Astrocyte (in vitro differentiated cells and primary cell): ENCODE results near the gene SLC6A4.

Source experiments
- CTCF ChIP-seq: IDR thresholded peaks from 2 replicates; pipeline ENCODE4 v1.5.1; 2011; ENCODE audit warnings: low read depth, mild to moderate bottlenecking, inconsistent platforms, low read length, moderate library complexity; ENCODE audit not compliant: insufficient read depth
- EZH2 ChIP-seq: IDR thresholded peaks from 2 replicates; pipeline ENCODE4 v1.6.1; 2012; ENCODE audit warnings: mild to moderate bottlenecking, low read length, inconsistent platforms; ENCODE audit not compliant: insufficient read depth

- TF ChIP-seq CTCF = no peak
- no peak for TF ChIP-seq EZH2
These were observed 14.0 kb upstream of the SLC6A4 start for GRCh38 chr17:30249460-30249859.
